DLD1 (cell line): ENCODE results near the gene EIF5AL1.
"Not testable (repeated sequence)": the region's sequence is repeated elsewhere in the genome, so short reads cannot be mapped to it uniquely, and the experiment has no call there.

Experiments used
- in situ Hi-C: cut with HindIII; loops from 2 replicates; pipeline ENCODE4 v1.10.0; 2017; ENCODE audit warnings: low sequenced_read_pairs

The EIF5AL1 gene

GRCh38 chr10:79507440-79508167 is 4.7 kb upstream of the EIF5AL1 start:
- in situ Hi-C loops, result no loop called here

GRCh38 chr10:79508245-79508644 is 4.1 kb upstream of the EIF5AL1 start:
- in situ Hi-C loops, result not testable (repeated sequence)

GRCh38 chr10:79509306-79509933 is 2.9 kb upstream of the EIF5AL1 start:
- in situ Hi-C loops, result not testable (repeated sequence)

GRCh38 chr10:79509934-79510508 is 2.3 kb upstream of the EIF5AL1 start:
- in situ Hi-C loops, result not testable (repeated sequence)

GRCh38 chr10:79516532-79517205 is 4.3 kb downstream of the EIF5AL1 start:
- in situ Hi-C loops, result not testable (repeated sequence)

GRCh38 chr10:79517567-79517966 is 5.2 kb downstream of the EIF5AL1 start:
- in situ Hi-C loops, result not testable (repeated sequence)

- in situ Hi-C loops, result not testable (repeated sequence)
Observed at GRCh38 chr10:79521751-79522150, 9.4 kb downstream of the EIF5AL1 start.

GRCh38 chr10:79522464-79522863 is 10.1 kb downstream of the EIF5AL1 start:
- in situ Hi-C loops, result not testable (repeated sequence)

- in situ Hi-C loops, result not testable (repeated sequence)
Observed at GRCh38 chr10:79523157-79523853, 11.0 kb downstream of the EIF5AL1 start.

- in situ Hi-C loops, result not testable (repeated sequence)
Observed at GRCh38 chr10:79525049-79525710, 12.8 kb downstream of the EIF5AL1 start.

GRCh38 chr10:79528261-79528660 is 15.9 kb downstream of the EIF5AL1 start:
- in situ Hi-C loops, result not testable (repeated sequence)

- in situ Hi-C loops, result not testable (repeated sequence)
Observed at GRCh38 chr10:79533142-79533902, 21.0 kb downstream of the EIF5AL1 start.

GRCh38 chr10:79533903-79534175 is 21.5 kb downstream of the EIF5AL1 start:
- in situ Hi-C loops, result not testable (repeated sequence)

- in situ Hi-C loops, result not testable (repeated sequence)
Observed at GRCh38 chr10:79538311-79538710, 26.0 kb downstream of the EIF5AL1 start.

- in situ Hi-C loops, result not testable (repeated sequence)
Observed at GRCh38 chr10:79540930-79541329, 28.6 kb downstream of the EIF5AL1 start.

- in situ Hi-C loops, result no loop called here
Observed at GRCh38 chr10:79542626-79543025, 30.3 kb downstream of the EIF5AL1 start.

GRCh38 chr10:79544408-79544807 is 32.1 kb downstream of the EIF5AL1 start:
- in situ Hi-C loops, result not testable (repeated sequence)

GRCh38 chr10:79544926-79545659 is 32.8 kb downstream of the EIF5AL1 start:
- in situ Hi-C loops, result not testable (repeated sequence)

GRCh38 chr10:79547128-79547527 is 34.8 kb downstream of the EIF5AL1 start:
- in situ Hi-C loops, result not testable (repeated sequence)
